HCT116 (cell line): ENCODE measurements around the gene PAOX. TPM values are rescaled to one million over a fixed set of nuclear protein-coding genes. Genes with fewer than 3 reads are reported as not detected.

Experiments used
- ATAC-seq: fragments of 200-7000 bp; cut with Tn5 transposase; 2 replicates; pipeline ENCODE4 v1.9.1; 2020; ENCODE audit warnings: mild to moderate bottlenecking, moderate library complexity
- BruUV-seq: library from RNA; stranded (reverse); fragments of 400-500 nt; replicated peaks from 2 replicates; lab custom pipeline; 2021; lab: Mats Ljungman, UMichigan
- CTCF ChIA-PET: fragments of 300-600 bp; sonication (Branson Sonifier 250); formaldehyde crosslinking; loops from one replicate; lab custom pipeline; 2021; ENCODE audit warnings: antibody characterized with exemption; lab: Charles Lee
- POLR2A ChIA-PET: fragments of 300-600, 350-600 bp; sonication (Branson Sonifier 250); formaldehyde crosslinking; loops from one replicate; lab custom pipeline; 2021; ENCODE audit warnings: antibody characterized with exemption; lab: Charles Lee
- RAD21 ChIA-PET, 2 experiments: fragments of 300-600 bp; sonication (Branson Sonifier 250); formaldehyde crosslinking; loops; one replicate each; lab custom pipeline; 2023; ENCODE audit warnings: low total read pairs in 2 of 2; ENCODE audit not compliant: uncharacterized antibody in 2 of 2, unreplicated experiment in 2 of 2, low non-redundant PET in 1 of 2; lab: Charles Lee
- DNase-seq: peaks from one replicate; pipeline ENCODE4 v3.0.0-alpha.2; 2010; ENCODE audit warnings: low read depth, low spot score
- H2AFZ ChIP-seq: fragments of 200-600 bp; shearing (Covaris generic), sonication (generic); 2 replicates; pipeline ENCODE4 v1.6.1; 2017; ENCODE audit warnings: low read depth, mixed run types, mixed read lengths, antibody characterized with exemption, low read length; ENCODE audit not compliant: poor library complexity, severe bottlenecking
- H3K27ac ChIP-seq: 2 replicates; pipeline ENCODE4 v1.5.1; 2012; ENCODE audit warnings: low read depth, low read length
- H3K27me3 ChIP-seq: fragments of 200-600 bp; sonication (generic); 2 replicates; pipeline ENCODE4 v1.6.1; 2016; ENCODE audit warnings: mixed run types, low read length, mixed read lengths; ENCODE audit not compliant: insufficient read depth
- H3K36me3 ChIP-seq, 2 experiments: fragments of 200-500 bp in 1 of 2; fragments of 200-600 bp in 1 of 2; sonication (Bioruptor generic) in 1 of 2; sonication (generic) in 1 of 2; 2 replicates each; pipeline versions ENCODE4 v1.5.1 to v1.6.1; 2014 to 2016; ENCODE audit warnings: low read length in 2 of 2, inconsistent platforms in 1 of 2, mixed read lengths in 1 of 2, mixed run types in 1 of 2; ENCODE audit not compliant: insufficient read depth in 2 of 2, control insufficient read depth in 1 of 2
- H3K4me1 ChIP-seq, 2 experiments: fragments of 200-600 bp in 1 of 2; sonication (generic) in 1 of 2; 2 replicates each; pipeline versions ENCODE4 v1.5.1 to v1.6.1; 2012 to 2017; ENCODE audit warnings: low read length in 2 of 2, inconsistent platforms in 1 of 2, mild to moderate bottlenecking in 1 of 2, mixed read lengths in 1 of 2, mixed run types in 1 of 2, moderate library complexity in 1 of 2; ENCODE audit not compliant: insufficient read depth in 2 of 2, control insufficient read depth in 1 of 2
- H3K4me2 ChIP-seq: fragments of 200-600 bp; sonication (generic); 2 replicates; pipeline ENCODE4 v1.6.1; 2017; ENCODE audit warnings: mixed run types, low read length, mixed read lengths
- H3K4me3 ChIP-seq, 2 experiments: fragments of 200-600 bp in 1 of 2; sonication (generic) in 1 of 2; replicated peaks in 1 of 2; 2 replicates each; pipeline ENCODE4 v1.5.1; 2011 to 2016; ENCODE audit warnings: low read length in 2 of 2, control low read depth in 1 of 2, low read depth in 1 of 2, mild to moderate bottlenecking in 1 of 2, mixed read lengths in 1 of 2, mixed run types in 1 of 2
- H3K79me2 ChIP-seq: fragments of 200-600 bp; sonication (generic); 2 replicates; pipeline ENCODE4 v1.6.1; 2017; ENCODE audit warnings: mild to moderate bottlenecking, mixed run types, low read length, moderate library complexity, mixed read lengths; ENCODE audit not compliant: insufficient read depth
- H3K9ac ChIP-seq: fragments of 200-600 bp; sonication (generic); 2 replicates; pipeline ENCODE4 v1.6.1; 2016; ENCODE audit warnings: low read length, mixed read lengths
- H3K9me2 ChIP-seq: fragments of 200-600 bp; sonication (generic), shearing (Covaris generic); 2 replicates; pipeline ENCODE4 v1.6.1; 2017; ENCODE audit warnings: mixed run types, mild to moderate bottlenecking, moderate library complexity; ENCODE audit not compliant: insufficient read depth
- H3K9me3 ChIP-seq, 2 experiments: fragments of 200-500 bp in 1 of 2; fragments of 200-600 bp in 1 of 2; sonication (Bioruptor generic) in 1 of 2; sonication (generic) in 1 of 2; 2 replicates each; pipeline ENCODE4 v1.6.1; 2014 to 2017; ENCODE audit warnings: low read length in 2 of 2, mixed read lengths in 2 of 2, inconsistent platforms in 1 of 2, low read depth in 1 of 2, mild to moderate bottlenecking in 1 of 2, mixed run types in 1 of 2, moderate library complexity in 1 of 2; ENCODE audit not compliant: control insufficient read depth in 1 of 2, insufficient read depth in 1 of 2
- H4K20me1 ChIP-seq: fragments of 200-600 bp; sonication (generic), shearing (Covaris generic); 2 replicates; pipeline ENCODE4 v1.6.1; 2017; ENCODE audit warnings: mixed run types, mild to moderate bottlenecking, moderate library complexity; ENCODE audit not compliant: insufficient read depth
- CEBPB ChIP-seq: IDR thresholded peaks from 2 replicates; pipeline ENCODE4 v1.6.1; 2012; ENCODE audit warnings: low read depth
- EGR1 ChIP-seq: IDR thresholded peaks from 2 replicates; pipeline ENCODE4 v1.6.1; 2012; ENCODE audit warnings: low read depth
- ELF1 ChIP-seq: IDR thresholded peaks from 2 replicates; pipeline ENCODE4 v1.6.1; 2012; ENCODE audit warnings: low read depth, borderline replicate concordance
- EZH2 ChIP-seq: fragments of 200-600 bp; sonication (generic); IDR thresholded peaks from 2 replicates; pipeline ENCODE4 v1.6.1; 2017; ENCODE audit warnings: antibody characterized with exemption, mixed run types
- JUND ChIP-seq: IDR thresholded peaks from 2 replicates; pipeline ENCODE4 v1.6.1; 2012
- POLR2A ChIP-seq: IDR thresholded peaks from 2 replicates; pipeline ENCODE4 v1.7.0; 2011; ENCODE audit warnings: borderline replicate concordance; ENCODE audit not compliant: insufficient read depth, insufficient read length; ENCODE audit errors: extremely low read depth
- POLR2AphosphoS5 ChIP-seq: IDR thresholded peaks from 2 replicates; pipeline ENCODE4 v1.6.1; 2011; ENCODE audit warnings: mild to moderate bottlenecking, low read depth, low read length, moderate library complexity
- RAD21 ChIP-seq: IDR thresholded peaks from 2 replicates; pipeline ENCODE4 v1.6.1; 2012; ENCODE audit warnings: low read depth, mild to moderate bottlenecking
- SIN3A ChIP-seq: IDR thresholded peaks from 2 replicates; pipeline ENCODE4 v1.6.1; 2012; ENCODE audit warnings: low read depth
- SP1 ChIP-seq: IDR thresholded peaks from 2 replicates; pipeline ENCODE4 v1.6.1; 2012; ENCODE audit warnings: low read depth
- SRF ChIP-seq: IDR thresholded peaks from 2 replicates; pipeline ENCODE4 v1.6.1; 2012; ENCODE audit warnings: low read depth
- TCF7L2 ChIP-seq: IDR thresholded peaks from 2 replicates; pipeline ENCODE4 v1.7.0; 2011; ENCODE audit warnings: borderline replicate concordance, inconsistent platforms; ENCODE audit not compliant: insufficient read depth, insufficient read length; ENCODE audit errors: extremely low read depth
- ZFX ChIP-seq: fragments of 450-650 bp; IDR thresholded peaks from 2 replicates; pipeline ENCODE4 v1.6.1; 2017
- intact Hi-C: fragments of 100-400 bp; cut with micrococcal nuclease; formaldehyde crosslinking; loops from 2 replicates; pipeline ENCODE4 v1.10.0; 2022
- total RNA-seq: library from RNA; stranded (reverse); gene quantifications from one replicate; pipeline ENCODE4 v1.2.1, GENCODE V29; 2021; ENCODE audit not compliant: unreplicated experiment
- TF ChIP-seq, protein P1 (sequence below): IDR thresholded peaks from 2 replicates; pipeline ENCODE4 v1.6.1; 2012; ENCODE audit warnings: low read depth
- TF ChIP-seq, protein P2 (sequence below): IDR thresholded peaks from 2 replicates; pipeline ENCODE4 v1.6.1; 2012
- TF ChIP-seq, protein P3 (sequence below): IDR thresholded peaks from 2 replicates; pipeline ENCODE4 v1.6.1; 2011; ENCODE audit warnings: mild to moderate bottlenecking, low read length, moderate library complexity; ENCODE audit not compliant: insufficient replicate concordance; ENCODE audit errors: extremely low read depth

Gene PAOX
- total RNA-seq, 1 experiment from 2014 or later, result 3.5 TPM

DNA sequence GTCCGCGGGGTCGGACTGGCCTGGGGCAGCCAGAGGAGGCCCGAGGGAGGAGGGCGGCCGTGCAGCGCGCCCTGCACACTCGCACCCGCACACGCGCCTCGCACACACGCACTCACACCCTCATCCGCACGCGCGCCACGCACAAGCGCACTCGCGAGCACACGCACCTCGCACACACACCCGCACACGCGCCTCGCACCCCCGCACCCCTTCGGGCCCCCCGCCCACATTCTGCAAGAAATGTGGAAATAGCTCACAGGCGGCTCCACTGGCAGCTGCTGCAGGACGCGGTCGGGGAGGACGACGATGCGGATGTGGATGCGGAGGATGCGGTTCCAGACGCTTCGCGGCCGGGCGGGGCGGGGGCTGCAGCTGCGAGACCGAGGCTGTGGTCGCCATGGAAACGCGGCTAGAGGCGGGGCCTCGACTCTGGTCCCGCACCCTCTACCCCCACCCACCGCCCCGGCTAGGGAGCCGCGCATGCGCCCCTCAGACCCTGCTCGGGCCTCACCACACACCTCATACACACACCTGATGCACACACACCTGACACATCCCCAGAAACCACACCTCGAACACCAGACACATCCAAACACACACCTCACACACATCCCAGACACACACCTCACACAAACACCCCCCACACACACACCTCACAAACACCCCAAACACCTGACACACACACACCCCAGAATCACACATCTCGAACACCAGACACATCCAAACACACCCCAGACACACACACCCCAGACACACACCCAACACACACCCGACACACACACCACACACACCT, 42.3 kb upstream of the PAOX start, which contains the start of gene CALY (continued):
- TF ChIP-seq, protein P1, sequence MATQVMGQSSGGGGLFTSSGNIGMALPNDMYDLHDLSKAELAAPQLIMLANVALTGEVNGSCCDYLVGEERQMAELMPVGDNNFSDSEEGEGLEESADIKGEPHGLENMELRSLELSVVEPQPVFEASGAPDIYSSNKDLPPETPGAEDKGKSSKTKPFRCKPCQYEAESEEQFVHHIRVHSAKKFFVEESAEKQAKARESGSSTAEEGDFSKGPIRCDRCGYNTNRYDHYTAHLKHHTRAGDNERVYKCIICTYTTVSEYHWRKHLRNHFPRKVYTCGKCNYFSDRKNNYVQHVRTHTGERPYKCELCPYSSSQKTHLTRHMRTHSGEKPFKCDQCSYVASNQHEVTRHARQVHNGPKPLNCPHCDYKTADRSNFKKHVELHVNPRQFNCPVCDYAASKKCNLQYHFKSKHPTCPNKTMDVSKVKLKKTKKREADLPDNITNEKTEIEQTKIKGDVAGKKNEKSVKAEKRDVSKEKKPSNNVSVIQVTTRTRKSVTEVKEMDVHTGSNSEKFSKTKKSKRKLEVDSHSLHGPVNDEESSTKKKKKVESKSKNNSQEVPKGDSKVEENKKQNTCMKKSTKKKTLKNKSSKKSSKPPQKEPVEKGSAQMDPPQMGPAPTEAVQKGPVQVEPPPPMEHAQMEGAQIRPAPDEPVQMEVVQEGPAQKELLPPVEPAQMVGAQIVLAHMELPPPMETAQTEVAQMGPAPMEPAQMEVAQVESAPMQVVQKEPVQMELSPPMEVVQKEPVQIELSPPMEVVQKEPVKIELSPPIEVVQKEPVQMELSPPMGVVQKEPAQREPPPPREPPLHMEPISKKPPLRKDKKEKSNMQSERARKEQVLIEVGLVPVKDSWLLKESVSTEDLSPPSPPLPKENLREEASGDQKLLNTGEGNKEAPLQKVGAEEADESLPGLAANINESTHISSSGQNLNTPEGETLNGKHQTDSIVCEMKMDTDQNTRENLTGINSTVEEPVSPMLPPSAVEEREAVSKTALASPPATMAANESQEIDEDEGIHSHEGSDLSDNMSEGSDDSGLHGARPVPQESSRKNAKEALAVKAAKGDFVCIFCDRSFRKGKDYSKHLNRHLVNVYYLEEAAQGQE, result no peak
- no peak for TF ChIP-seq SRF
- no peak for TF ChIP-seq POLR2A
- TF ChIP-seq ELF1, result no peak
- no peak for TF ChIP-seq RAD21
- no peak for TF ChIP-seq CEBPB

DNA sequence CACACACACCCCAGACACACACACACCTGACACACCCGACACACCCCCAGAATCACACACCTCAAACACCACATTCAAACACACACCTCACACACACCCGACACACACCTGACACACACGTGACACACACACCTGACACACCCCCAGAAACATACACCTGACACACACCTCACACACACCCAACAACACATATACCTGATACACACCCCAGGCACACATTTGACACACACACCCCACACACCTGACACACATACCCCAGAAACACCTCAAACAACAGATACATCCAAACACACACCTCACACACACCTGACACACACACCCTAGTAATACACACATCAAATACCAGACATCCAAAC, 41.7 kb upstream of the PAOX start:
- Histone ChIP-seq H4K20me1 (no peaks in the 10 kb centered on the region), H3K79me2 (no peaks in the 10 kb centered on the region), H2AFZ (no peak overlapping the region), H3K9me2 (no peaks in the 10 kb centered on the region), H3K27ac (no peak overlapping the region), H3K9ac (no peak overlapping the region), H3K4me2 (no peak overlapping the region), H3K4me3 (no peak overlapping the region), H3K4me1 (no peaks in the 10 kb centered on the region), H3K27me3 (no peaks in the 10 kb centered on the region), H3K9me3 (no peaks in the 10 kb centered on the region), H3K36me3 (no peaks in the 10 kb centered on the region)
- ChIA-PET POLR2A (no interaction called here), CTCF (no interaction called here), RAD21 (no interaction called here)
- DNase-seq, result no peak
- TF ChIP-seq POLR2A (no peak), POLR2AphosphoS5 (no peak), JUND (no peak), TCF7L2 (no peak), SIN3A (no peak), CEBPB (no peak), EGR1 (no peak), EZH2 (no peak), RAD21 (no peak), ZFX (no peak), SP1 (no peak)
- TF ChIP-seq, protein P2, sequence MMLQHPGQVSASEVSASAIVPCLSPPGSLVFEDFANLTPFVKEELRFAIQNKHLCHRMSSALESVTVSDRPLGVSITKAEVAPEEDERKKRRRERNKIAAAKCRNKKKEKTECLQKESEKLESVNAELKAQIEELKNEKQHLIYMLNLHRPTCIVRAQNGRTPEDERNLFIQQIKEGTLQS, result no peak
- TF ChIP-seq, protein P3, sequence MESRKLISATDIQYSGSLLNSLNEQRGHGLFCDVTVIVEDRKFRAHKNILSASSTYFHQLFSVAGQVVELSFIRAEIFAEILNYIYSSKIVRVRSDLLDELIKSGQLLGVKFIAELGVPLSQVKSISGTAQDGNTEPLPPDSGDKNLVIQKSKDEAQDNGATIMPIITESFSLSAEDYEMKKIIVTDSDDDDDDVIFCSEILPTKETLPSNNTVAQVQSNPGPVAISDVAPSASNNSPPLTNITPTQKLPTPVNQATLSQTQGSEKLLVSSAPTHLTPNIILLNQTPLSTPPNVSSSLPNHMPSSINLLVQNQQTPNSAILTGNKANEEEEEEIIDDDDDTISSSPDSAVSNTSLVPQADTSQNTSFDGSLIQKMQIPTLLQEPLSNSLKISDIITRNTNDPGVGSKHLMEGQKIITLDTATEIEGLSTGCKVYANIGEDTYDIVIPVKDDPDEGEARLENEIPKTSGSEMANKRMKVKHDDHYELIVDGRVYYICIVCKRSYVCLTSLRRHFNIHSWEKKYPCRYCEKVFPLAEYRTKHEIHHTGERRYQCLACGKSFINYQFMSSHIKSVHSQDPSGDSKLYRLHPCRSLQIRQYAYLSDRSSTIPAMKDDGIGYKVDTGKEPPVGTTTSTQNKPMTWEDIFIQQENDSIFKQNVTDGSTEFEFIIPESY, result no peak
- no TSS peak for BruUV-seq
- intact Hi-C loops, result no loop called here
- ATAC-seq, result no peak
